ENCODE results near the gene NECTIN1. TPM values are rescaled to one million over a fixed set of nuclear protein-coding genes. Genes with fewer than 3 reads are reported as not detected.

Gene NECTIN1
- total RNA-seq, 1 donor from 2014 or later, result 85.3 TPM

- FAIRE-seq (no peak), DNase-seq (ENCODE audit: low read depth) (no peak)
- Histone ChIP-seq H3K4me3 (ENCODE audit: low read depth, low read length) (no peak overlapping the region), H3K27me3 (ENCODE audit: control insufficient read depth, insufficient read depth, low read length) (peaks cover 4% of the 10 kb centered on the region), H3K36me3 (ENCODE audit: control insufficient read depth, insufficient read depth, low read length) (no peaks in the 10 kb centered on the region)
- TF ChIP-seq, protein P1, sequence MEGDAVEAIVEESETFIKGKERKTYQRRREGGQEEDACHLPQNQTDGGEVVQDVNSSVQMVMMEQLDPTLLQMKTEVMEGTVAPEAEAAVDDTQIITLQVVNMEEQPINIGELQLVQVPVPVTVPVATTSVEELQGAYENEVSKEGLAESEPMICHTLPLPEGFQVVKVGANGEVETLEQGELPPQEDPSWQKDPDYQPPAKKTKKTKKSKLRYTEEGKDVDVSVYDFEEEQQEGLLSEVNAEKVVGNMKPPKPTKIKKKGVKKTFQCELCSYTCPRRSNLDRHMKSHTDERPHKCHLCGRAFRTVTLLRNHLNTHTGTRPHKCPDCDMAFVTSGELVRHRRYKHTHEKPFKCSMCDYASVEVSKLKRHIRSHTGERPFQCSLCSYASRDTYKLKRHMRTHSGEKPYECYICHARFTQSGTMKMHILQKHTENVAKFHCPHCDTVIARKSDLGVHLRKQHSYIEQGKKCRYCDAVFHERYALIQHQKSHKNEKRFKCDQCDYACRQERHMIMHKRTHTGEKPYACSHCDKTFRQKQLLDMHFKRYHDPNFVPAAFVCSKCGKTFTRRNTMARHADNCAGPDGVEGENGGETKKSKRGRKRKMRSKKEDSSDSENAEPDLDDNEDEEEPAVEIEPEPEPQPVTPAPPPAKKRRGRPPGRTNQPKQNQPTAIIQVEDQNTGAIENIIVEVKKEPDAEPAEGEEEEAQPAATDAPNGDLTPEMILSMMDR (IDR thresholded peaks at IDR 0.05; ENCODE audit: insufficient read depth, low read length, severe bottlenecking), result no peak
Measured at GRCh38 chr11:119745776-119746535, 17.0 kb upstream of the NECTIN1 start.

GRCh38 chr11:119745112-119745511 lies 16.1 kb upstream of the NECTIN1 start:
- TF ChIP-seq, protein P1 (IDR thresholded peaks at IDR 0.05; ENCODE audit: insufficient read depth, low read length, severe bottlenecking), result no peak
- no peaks in the 10 kb centered on the region for H3K36me3 ChIP-seq (ENCODE audit: control insufficient read depth, insufficient read depth, low read length)
- peaks cover 4% of the 10 kb centered on the region for H3K27me3 ChIP-seq (ENCODE audit: control insufficient read depth, insufficient read depth, low read length)
- FAIRE-seq (no peak), DNase-seq (ENCODE audit: low read depth) (no peak)
- H3K4me3 ChIP-seq (ENCODE audit: low read depth, low read length), result no peak overlapping the region

- TF ChIP-seq, protein P1 (IDR thresholded peaks at IDR 0.05; ENCODE audit: insufficient read depth, low read length, severe bottlenecking), result no peak
- H3K36me3 ChIP-seq (ENCODE audit: control insufficient read depth, insufficient read depth, low read length), result no peaks in the 10 kb centered on the region
- no peak overlapping the region for H3K4me3 ChIP-seq (ENCODE audit: low read depth, low read length)
- peaks cover 4% of the 10 kb centered on the region for H3K27me3 ChIP-seq (ENCODE audit: control insufficient read depth, insufficient read depth, low read length)
- FAIRE-seq (no peak), DNase-seq (ENCODE audit: low read depth) (no peak)
Measured at GRCh38 chr11:119744577-119744976, 15.6 kb upstream of the NECTIN1 start.

DNA sequence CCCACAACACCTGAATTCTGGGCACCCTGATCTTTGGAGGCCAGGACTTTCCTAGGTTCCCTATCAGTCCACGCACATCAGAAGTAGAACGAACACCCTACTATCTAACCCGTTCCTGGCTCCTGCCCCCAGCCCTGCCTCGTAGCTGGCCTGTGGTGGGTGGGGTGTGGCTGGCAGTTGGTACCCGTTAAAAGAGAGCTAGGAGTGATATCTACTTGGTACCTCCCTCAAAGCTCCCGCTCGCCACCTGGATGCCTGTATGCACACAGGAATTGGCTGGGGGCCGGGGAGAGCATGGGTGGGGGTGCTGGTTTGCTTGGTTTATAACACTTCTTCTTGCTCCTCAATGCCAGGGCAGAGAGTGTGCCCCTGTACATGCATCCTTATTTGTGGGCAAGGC lies 14.0 kb upstream of the NECTIN1 start:
- TF ChIP-seq, protein P1 (IDR thresholded peaks at IDR 0.05; ENCODE audit: insufficient read depth, low read length, severe bottlenecking), result no peak
- Histone ChIP-seq H3K4me3 (ENCODE audit: low read depth, low read length) (no peak overlapping the region), H3K36me3 (ENCODE audit: control insufficient read depth, insufficient read depth, low read length) (no peaks in the 10 kb centered on the region), H3K27me3 (ENCODE audit: control insufficient read depth, insufficient read depth, low read length) (peaks cover 4% of the 10 kb centered on the region)
- FAIRE-seq, result no peak
- DNase-seq (ENCODE audit: low read depth), result no peak

DNA sequence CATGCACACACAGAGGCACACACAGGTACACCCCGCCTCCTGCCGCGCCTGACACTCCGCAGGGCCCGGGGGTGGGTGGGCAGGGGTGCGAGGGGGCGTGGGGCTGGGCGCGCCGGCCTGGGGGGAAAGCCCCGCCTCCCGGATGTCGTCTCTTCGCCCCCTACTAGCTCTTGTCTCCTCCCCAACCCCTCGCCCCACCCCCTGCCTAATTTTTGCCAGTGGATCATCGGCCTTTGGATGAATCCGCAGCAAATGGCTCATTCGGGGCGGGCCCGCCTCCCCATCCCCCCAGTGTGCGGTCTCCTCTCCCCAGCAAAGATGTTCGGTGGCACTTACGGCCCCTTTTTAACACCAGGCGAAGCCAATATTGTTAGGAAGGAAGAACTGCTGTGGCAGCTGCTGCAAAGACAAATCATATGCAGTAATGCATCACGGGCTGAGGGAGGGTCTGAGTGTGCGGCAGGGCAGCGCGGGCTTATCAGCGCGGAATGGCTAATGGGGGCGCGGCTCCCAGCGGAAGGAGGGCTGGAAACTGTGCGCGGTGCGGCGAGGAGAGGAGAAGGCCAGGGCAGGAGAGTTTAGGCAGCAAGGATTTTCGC lies 13.4 kb upstream of the NECTIN1 start:
- H3K27me3 ChIP-seq (ENCODE audit: control insufficient read depth, insufficient read depth, low read length), result peaks cover 4% of the 10 kb centered on the region
- TF ChIP-seq, protein P1 (IDR thresholded peaks at IDR 0.05; ENCODE audit: insufficient read depth, low read length, severe bottlenecking), result no peak
- no peak overlapping the region for H3K4me3 ChIP-seq (ENCODE audit: low read depth, low read length)
- H3K36me3 ChIP-seq (ENCODE audit: control insufficient read depth, insufficient read depth, low read length), result no peaks in the 10 kb centered on the region
- FAIRE-seq (no peak), DNase-seq (ENCODE audit: low read depth) (no peak)
